ENCODE results near the gene ACTR3. TPM values are rescaled to one million over a fixed set of nuclear protein-coding genes. Genes with fewer than 3 reads are reported as not detected.

ACTR3 gene
- total RNA-seq, 1 donor from 2014 or later, result 495 TPM

Other genes with a start within 250 kb of the ACTR3 start
- 103 and 109 TPM in 2 replicates for gene SLC35F5, start 133.4 kb upstream of the ACTR3 start, total RNA-seq